Kidney (tissue), 14 donors: ENCODE measurements around the gene TOP2B. TPM values are rescaled to one million over a fixed set of nuclear protein-coding genes. Genes with fewer than 3 reads are reported as not detected.

Experiments used
- DNase-seq, 5 donors: peaks; one replicate each; pipeline ENCODE4 v3.0.0-alpha.2; 2013 to 2020
- FAIRE-seq: peaks from 2 replicates; lab custom pipeline; 2012; peaks lifted over from hg19 to GRCh38; lab: Jason Lieb, UNC
- H3K27ac ChIP-seq, 2 donors: one replicate each; pipeline ENCODE4 v1.7.0; 2013; ENCODE audit warnings: low read depth in 2 of 2, low read length in 2 of 2, inconsistent platforms in 1 of 2
- H3K27me3 ChIP-seq: one replicate; pipeline ENCODE4 v1.7.1; 2013; ENCODE audit warnings: low read length, inconsistent platforms; ENCODE audit not compliant: control insufficient read depth, insufficient read depth
- H3K36me3 ChIP-seq, 3 donors: one replicate each; pipeline versions ENCODE4 v1.7.0 to v1.7.1; 2013; ENCODE audit warnings: low read length in 3 of 3, control low read depth in 1 of 3, inconsistent platforms in 1 of 3; ENCODE audit not compliant: insufficient read depth in 3 of 3, control insufficient read depth in 2 of 3
- H3K4me1 ChIP-seq, 3 donors: one replicate each; pipeline versions ENCODE4 v1.7.0 to v1.7.1; 2013; ENCODE audit warnings: low read length in 3 of 3, inconsistent platforms in 1 of 3, low read depth in 1 of 3; ENCODE audit not compliant: control insufficient read depth in 2 of 3, insufficient read depth in 2 of 3
- H3K4me3 ChIP-seq, 3 donors: one replicate each; pipeline versions ENCODE4 v1.7.0 to v1.8.1; 2013; ENCODE audit warnings: low read length in 3 of 3, control low read depth in 1 of 3, inconsistent platforms in 1 of 3
- H3K9ac ChIP-seq, 3 donors: one replicate each; pipeline versions ENCODE4 v1.7.0 to v1.7.1; 2013; ENCODE audit warnings: low read length in 3 of 3, control low read depth in 1 of 3, inconsistent platforms in 1 of 3
- H3K9me3 ChIP-seq, 3 donors: one replicate each; pipeline versions ENCODE4 v1.7.0 to v1.7.1; 2013; ENCODE audit warnings: low read length in 3 of 3, control low read depth in 1 of 3, inconsistent platforms in 1 of 3; ENCODE audit not compliant: control insufficient read depth in 2 of 3, insufficient read depth in 1 of 3
- CTCF ChIP-seq: IDR thresholded peaks from 3 replicates; pipeline ENCODE4 v1.5.1; 2012; ENCODE audit warnings: mild to moderate bottlenecking, moderate library complexity, borderline replicate concordance; ENCODE audit not compliant: insufficient read depth; ENCODE audit errors: extremely low read depth
- intact Hi-C: fragments of 100-400 bp; cut with DNase I; formaldehyde crosslinking; loops from one replicate; pipeline ENCODE4 v1.11.1; 2022
- polyA plus RNA-seq: library from polyadenylated mRNA; stranded (reverse); fragments of 350-450 nt; fragmentation: Illumina TruSeq; extraction: RNeasy Lipid Tissue Mini Kit (QIAGEN cat#74804); gene quantifications from one replicate; pipeline ENCODE4 v1.2.3, GENCODE V29; 2014; ENCODE audit warnings: low read depth, low replicate concordance; ENCODE audit not compliant: insufficient read depth
- total RNA-seq: library from RNA; stranded (reverse); fragmentation: NEBNext Ultra II Directional; extraction: Animal tissue kit (Norgen Biotek cat#: 25700); gene quantifications from one replicate; pipeline ENCODE4 v1.2.1, GENCODE V29; 2021
- donor health status: control.
- donor health status: control.
- donor health status: control.
- donor health status: control.
- donor health status: control.
- donor health status: DM: yes; HTN: yes; CAD: no.
- donor health status: Normal renal cell carcinoma (clear cell type).

TOP2B gene
- total and polyA plus RNA-seq, 2 donors from 2014 or later, result 55.0 to 109 TPM

GRCh38 chr3:25658836-25659235, 5.9 kb downstream of the TOP2B start:
- Histone ChIP-seq H3K36me3 (no peaks in the 10 kb centered on the region), H3K9ac (no peak overlapping the region), H3K27ac (no peak overlapping the region), H3K4me1 (peaks cover 0 to 25% (median 8%) of the 10 kb centered on the region in 3 donors), H3K27me3 (no peaks in the 10 kb centered on the region), H3K9me3 (no peaks in the 10 kb centered on the region), H3K4me3 (no peak overlapping the region)
- DNase-seq, result no peak
- intact Hi-C loops, result no loop called here
- no peak for FAIRE-seq
- TF ChIP-seq CTCF, result no peak

- Histone ChIP-seq H3K4me1 (peaks cover 0 to 22% (median 5%) of the 10 kb centered on the region in 3 donors), H3K4me3 (no peak overlapping the region), H3K27me3 (no peaks in the 10 kb centered on the region), H3K27ac (no peak overlapping the region), H3K36me3 (no peaks in the 10 kb centered on the region), H3K9ac (no peak overlapping the region), H3K9me3 (no peaks in the 10 kb centered on the region)
- no peak for TF ChIP-seq CTCF
- intact Hi-C loops, result no loop called here
- FAIRE-seq, result no peak
- no peak for DNase-seq
Measured at GRCh38 chr3:25657293-25657692, 7.4 kb downstream of the TOP2B start.

GRCh38 chr3:25655659-25656058, 9.0 kb downstream of the TOP2B start:
- DNase-seq (no peak), FAIRE-seq (no peak)
- intact Hi-C loops, result no loop called here
- H3K9ac ChIP-seq, result no peak overlapping the region
- H3K36me3 ChIP-seq, result no peaks in the 10 kb centered on the region
- H3K27ac ChIP-seq, result no peak overlapping the region
- no peak for TF ChIP-seq CTCF
- no peak overlapping the region for H3K4me3 ChIP-seq
- H3K27me3 ChIP-seq, result no peaks in the 10 kb centered on the region
- H3K9me3 ChIP-seq, result no peaks in the 10 kb centered on the region
- peaks cover 0 to 14% (median 3%) of the 10 kb centered on the region in 3 donors for H3K4me1 ChIP-seq

- Histone ChIP-seq H3K9me3 (peaks cover 0 to 8% (median 4%) of the 10 kb centered on the region in 3 donors), H3K4me1 (peaks cover 0 to 6% (median 3%) of the 10 kb centered on the region in 3 donors), H3K27ac (no peak overlapping the region), H3K27me3 (no peaks in the 10 kb centered on the region), H3K36me3 (no peaks in the 10 kb centered on the region), H3K4me3 (no peak overlapping the region), H3K9ac (no peak overlapping the region)
- no peak for FAIRE-seq
- no peak for TF ChIP-seq CTCF
- no peak for DNase-seq
- intact Hi-C loops, result no loop called here
Measured at GRCh38 chr3:25654576-25654975, 10.1 kb downstream of the TOP2B start.
